ENCODE data around the gene PDZD2. TPM values are rescaled to one million over a fixed set of nuclear protein-coding genes. Genes with fewer than 3 reads are reported as not detected.
"Not testable (repeated sequence)": the region's sequence is repeated elsewhere in the genome, so short reads cannot be mapped to it uniquely, and the experiment has no call there.

PDZD2 gene
- total RNA-seq: not detected

DNA sequence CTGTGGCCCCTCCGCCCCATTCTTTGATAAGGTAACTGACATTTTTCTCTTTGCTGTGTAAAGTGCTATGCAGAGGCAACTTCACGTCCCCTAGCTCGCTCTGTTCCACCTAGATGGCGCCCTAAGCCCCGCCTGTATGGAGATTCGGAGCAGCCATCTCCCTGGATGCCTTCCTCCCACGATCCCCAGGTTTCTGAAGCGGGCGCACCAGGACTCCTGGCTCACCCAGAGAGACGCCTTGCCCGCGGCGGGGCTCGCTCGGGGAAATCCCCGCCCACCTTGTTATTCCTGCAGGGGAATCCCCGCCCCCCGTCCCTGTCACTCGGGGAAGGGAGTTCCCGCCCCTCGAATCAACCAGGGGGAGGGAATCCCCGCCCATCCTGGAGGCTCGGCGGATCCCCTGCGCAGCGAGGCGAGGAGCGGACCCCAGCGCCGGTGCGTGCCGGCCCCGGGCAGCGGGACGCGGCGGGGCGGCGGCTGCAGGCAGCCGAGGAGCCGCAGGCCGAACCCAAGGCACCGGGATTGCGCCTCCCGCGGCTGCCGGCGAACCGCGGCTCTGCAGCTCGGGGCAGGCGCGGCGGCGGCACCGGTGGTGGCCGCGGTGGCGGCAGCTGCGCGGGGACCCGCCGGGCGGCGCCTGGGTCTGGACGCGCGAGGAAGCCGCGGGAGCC, at the start of gene PDZD2:
Gene PDZD2 (plus strand): TSS at position 384 of the 671 bp plus-strand sequence.
- Mint-ChIP-seq H3K4me1 (ENCODE audit: low read depth in 2 of 2) (peaks cover 5 to 7% of the 10 kb centered on the region in 2 donors), H3K36me3 (no peaks in the 10 kb centered on the region), H3K27ac (peak within 1 kb of the TSS in 1 of 2 donors; percentile 68), H3K4me3 (peak within 1 kb of the TSS; percentile 83), H3K9me3 (no peaks in the 10 kb centered on the region), H3K27me3 (peaks cover 13 to 28% of the 10 kb centered on the region in 2 donors)
- DNase-seq (ENCODE audit: low spot score) (peak; percentile 84), ATAC-seq (peak; percentile 86)

DNA sequence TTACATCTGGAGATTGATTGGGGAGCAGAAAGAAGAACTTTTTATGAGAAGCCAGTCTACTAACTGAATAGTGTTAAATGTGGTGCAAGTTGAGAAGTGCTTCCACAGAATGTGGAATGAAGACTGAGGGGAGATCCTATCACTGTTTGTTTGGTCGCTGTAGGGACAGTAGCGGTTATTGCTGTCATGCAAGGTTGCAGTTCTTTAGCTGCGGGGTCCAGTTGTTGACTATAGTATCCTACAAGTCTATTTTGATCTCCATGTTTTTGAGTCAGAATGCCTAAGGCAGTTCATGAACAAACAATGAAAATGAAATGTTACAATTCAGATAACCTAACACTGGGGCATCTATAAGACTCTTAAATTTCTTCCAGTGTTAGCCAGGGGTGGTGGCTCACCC, 45.3 kb upstream of the PDZD2 start:
- no peaks in the 10 kb centered on the region for H3K4me1 Mint-ChIP-seq (ENCODE audit: low read depth in 2 of 2)
- no peak overlapping the region for H3K4me3 Mint-ChIP-seq

DNA sequence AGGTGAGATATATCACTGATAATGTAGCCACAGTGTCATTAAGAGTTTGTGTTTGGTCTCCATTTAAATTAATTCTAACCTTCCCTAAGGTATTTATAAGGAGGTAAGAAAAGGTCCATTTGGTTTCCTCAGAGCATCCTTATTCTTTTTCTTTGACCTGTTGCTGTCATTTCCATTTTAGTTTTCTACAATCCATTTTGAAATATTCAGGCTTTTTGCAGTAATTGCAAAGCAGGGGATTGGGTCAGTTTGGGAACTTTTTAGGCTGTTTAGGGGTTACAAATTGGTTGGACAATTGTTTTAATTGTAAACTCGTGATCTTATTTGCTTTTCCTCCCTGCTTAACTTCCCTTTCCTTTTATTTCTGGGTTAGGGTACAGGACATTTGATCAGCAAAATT, 42.6 kb upstream of the PDZD2 start:
- no peak overlapping the region for H3K27ac Mint-ChIP-seq
- H3K9me3 Mint-ChIP-seq: no peaks in the 10 kb centered on the region
- ATAC-seq (no peak), DNase-seq (ENCODE audit: low spot score) (no peak)
- H3K27me3 Mint-ChIP-seq: peaks cover 6 to 28% of the 10 kb centered on the region in 2 donors
- H3K4me1 Mint-ChIP-seq (ENCODE audit: low read depth in 2 of 2): no peaks in the 10 kb centered on the region
- H3K36me3 Mint-ChIP-seq: no peaks in the 10 kb centered on the region
- no peak overlapping the region for H3K4me3 Mint-ChIP-seq

More for the DNA sequence above, 45.3 kb upstream of the PDZD2 start:
- DNase-seq (ENCODE audit: low spot score) (no peak), ATAC-seq (no peak)
- no peaks in the 10 kb centered on the region for H3K9me3 Mint-ChIP-seq
- peaks cover 6 to 19% of the 10 kb centered on the region in 2 donors for H3K27me3 Mint-ChIP-seq
- no peaks in the 10 kb centered on the region for H3K36me3 Mint-ChIP-seq
- H3K27ac Mint-ChIP-seq: no peak overlapping the region

DNA sequence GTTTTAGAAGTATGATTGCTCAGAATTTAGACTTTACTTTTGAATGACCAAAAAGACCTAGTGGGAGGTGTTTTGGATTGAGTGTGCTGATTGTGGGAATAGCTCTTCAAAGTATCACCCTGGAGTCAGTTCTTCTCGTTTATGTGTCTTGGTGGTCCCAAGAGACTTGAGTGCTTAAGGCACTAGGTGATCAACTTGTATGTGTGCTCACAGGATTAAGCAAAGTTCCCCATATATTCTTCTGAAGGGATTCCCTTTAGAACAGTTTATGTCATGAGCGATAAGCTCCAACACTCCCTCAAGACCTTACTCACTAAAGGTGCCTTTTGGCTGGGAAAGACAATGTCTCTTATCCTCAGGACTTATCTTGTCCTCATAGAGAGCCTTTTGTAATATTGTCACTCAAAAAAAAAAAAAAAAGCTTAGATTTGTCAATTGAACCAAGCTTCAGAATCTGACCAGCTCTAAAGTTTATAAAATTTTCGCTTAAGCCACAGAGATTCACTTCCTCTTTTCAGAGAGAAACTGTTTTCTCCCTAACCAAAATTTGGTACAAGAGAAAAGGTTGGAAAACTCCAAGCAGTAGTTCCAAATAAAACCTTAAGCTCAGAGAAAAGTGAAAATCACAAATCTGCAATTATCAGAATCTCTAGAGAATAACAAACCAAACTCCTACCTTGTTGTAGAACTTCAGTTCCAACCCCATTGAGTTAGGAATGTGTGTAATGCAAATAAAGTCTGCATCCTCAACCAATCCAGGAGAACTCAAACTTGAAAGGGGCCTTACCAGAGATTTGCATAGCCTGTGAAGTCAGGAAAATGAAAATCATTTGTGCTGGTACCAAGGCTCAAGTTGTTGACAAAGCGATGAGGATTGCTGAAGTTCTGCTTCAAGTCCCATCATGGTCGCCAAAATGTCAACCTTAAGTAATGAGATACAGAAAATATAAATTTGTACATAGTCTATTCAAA, 40.0 kb upstream of the PDZD2 start:
- peaks cover 5 to 16% of the 10 kb centered on the region in 2 donors for H3K27me3 Mint-ChIP-seq
- no peak for ATAC-seq
- H3K4me3 Mint-ChIP-seq: no peak overlapping the region

DNA sequence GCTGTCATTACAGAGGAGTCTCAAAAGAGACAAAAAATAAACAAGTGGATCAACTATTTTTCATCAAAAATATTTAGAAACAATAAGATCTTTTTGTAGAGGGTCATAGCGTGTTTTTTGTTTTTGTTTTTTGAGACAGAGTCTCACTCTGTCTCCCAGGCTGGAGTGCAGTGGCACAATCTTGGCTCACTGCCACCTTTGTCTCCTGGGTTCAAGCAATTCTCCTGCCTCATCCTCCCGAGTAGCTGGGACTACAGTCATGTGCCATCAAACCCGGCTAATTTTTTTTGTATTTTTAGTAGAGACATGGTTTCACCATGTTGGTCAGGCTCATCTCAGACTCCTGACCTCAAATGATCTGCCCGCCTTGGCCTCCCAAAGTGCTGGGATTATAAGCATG, 36.6 kb upstream of the PDZD2 start:
- H3K27me3 Mint-ChIP-seq: peaks cover 5 to 15% of the 10 kb centered on the region in 2 donors
- DNase-seq (ENCODE audit: low spot score); H3K9me3 Mint-ChIP-seq; ATAC-seq; H3K4me1 Mint-ChIP-seq (ENCODE audit: low read depth in 2 of 2); H3K36me3 Mint-ChIP-seq; H3K4me3 Mint-ChIP-seq; H3K27ac Mint-ChIP-seq: not testable (repeated sequence)

More for the DNA sequence above, 40.0 kb upstream of the PDZD2 start:
- Mint-ChIP-seq H3K9me3 (no peaks in the 10 kb centered on the region), H3K4me1 (ENCODE audit: low read depth in 2 of 2) (no peaks in the 10 kb centered on the region), H3K27ac (no peak overlapping the region), H3K36me3 (no peaks in the 10 kb centered on the region)
- DNase-seq (ENCODE audit: low spot score): no peak

DNA sequence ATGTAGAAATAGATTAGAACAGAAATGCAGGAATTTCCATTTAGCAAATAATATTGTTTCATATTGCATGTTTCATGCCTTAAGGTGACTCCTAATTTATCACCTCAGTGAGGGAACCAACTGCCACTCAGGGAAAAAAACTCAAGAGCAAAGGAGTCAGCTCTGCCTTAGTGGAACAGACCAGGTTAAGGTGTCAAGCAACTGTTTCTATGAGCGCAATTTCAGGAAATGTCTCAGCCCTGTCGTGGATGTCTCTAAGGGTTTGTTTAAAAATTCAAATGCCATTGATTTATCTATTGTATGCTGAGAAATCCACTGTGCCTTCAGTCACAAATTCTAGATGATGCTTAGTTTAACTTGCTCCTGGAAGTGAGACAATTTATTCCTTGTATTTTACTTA, 34.7 kb upstream of the PDZD2 start:
- no peaks in the 10 kb centered on the region for H3K9me3 Mint-ChIP-seq
- peaks cover 3 to 9% of the 10 kb centered on the region in 2 donors for H3K27me3 Mint-ChIP-seq
- DNase-seq (ENCODE audit: low spot score) (no peak), ATAC-seq (no peak)
- no peaks in the 10 kb centered on the region for H3K4me1 Mint-ChIP-seq (ENCODE audit: low read depth in 2 of 2)
- H3K4me3 Mint-ChIP-seq: no peak overlapping the region
- H3K27ac Mint-ChIP-seq: no peak overlapping the region
- H3K36me3 Mint-ChIP-seq: no peaks in the 10 kb centered on the region

DNA sequence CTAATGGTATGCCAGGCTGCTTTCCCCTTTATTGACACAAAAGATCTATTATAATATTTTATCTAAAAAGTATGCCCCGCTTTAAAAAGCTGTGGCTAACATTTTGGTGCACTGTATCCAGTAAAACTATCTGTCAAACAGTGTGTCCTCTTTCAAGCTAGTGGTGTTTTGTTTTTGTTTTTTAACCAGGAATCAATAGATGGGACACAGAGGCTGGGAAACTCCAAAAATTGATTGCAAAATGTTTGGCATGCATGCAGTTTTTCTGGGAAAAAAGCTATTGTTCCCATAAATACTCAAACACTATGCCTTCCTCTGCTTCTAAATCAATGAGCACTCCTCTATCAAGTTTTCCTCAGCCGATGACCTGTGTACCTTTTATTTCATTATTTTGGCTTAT, 34.3 kb upstream of the PDZD2 start:
- H3K27ac Mint-ChIP-seq: no peak overlapping the region
- H3K4me1 Mint-ChIP-seq (ENCODE audit: low read depth in 2 of 2): no peaks in the 10 kb centered on the region
- no peak for DNase-seq (ENCODE audit: low spot score)
- no peaks in the 10 kb centered on the region for H3K9me3 Mint-ChIP-seq
- H3K36me3 Mint-ChIP-seq: no peaks in the 10 kb centered on the region
- H3K4me3 Mint-ChIP-seq: no peak overlapping the region
- no peak for ATAC-seq
- H3K27me3 Mint-ChIP-seq: peaks cover 3 to 9% of the 10 kb centered on the region in 2 donors

DNA sequence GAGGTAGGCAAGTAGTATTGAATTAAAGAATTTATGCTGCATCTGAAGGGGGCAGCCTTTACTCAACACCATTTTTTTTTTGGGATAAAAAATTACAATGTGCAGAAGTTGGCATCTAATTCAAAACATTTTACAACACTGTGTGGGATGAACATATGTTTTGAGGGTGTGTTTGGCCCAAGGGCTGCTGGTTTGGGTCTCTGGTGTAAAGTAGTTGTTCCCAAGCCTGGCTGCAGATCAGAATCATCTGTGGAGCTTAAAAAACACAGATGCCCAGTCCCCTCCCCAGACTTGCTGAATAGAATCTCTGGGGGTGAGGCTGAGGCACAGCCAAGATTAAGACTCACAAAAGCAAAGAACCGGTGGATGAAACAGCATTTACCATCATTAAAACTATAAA, 33.0 kb upstream of the PDZD2 start:
- Mint-ChIP-seq H3K36me3 (no peaks in the 10 kb centered on the region), H3K4me1 (ENCODE audit: low read depth in 2 of 2) (no peaks in the 10 kb centered on the region), H3K27me3 (peaks cover 3 to 5% of the 10 kb centered on the region in 2 donors), H3K4me3 (no peak overlapping the region), H3K9me3 (no peaks in the 10 kb centered on the region), H3K27ac (no peak overlapping the region)
- DNase-seq (ENCODE audit: low spot score): no peak
- no peak for ATAC-seq

DNA sequence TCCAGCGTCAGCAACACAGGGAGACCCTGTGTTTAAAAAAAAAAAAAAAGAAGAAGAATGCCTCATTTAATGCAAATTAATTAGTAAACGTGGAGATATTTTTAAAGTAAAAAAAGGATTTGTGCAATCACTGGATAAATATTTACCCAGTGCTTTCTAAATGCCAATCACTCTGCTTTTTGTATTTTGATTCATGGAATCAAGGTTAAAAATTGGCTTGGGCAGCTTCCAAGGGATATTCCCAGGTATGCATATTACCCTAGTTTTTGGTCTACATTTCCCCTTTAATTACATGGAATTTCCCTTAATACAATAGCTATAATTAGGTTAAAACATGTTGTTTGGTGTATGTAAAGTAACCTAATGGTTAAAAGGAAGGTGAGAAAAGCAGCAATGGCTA, 31.4 kb upstream of the PDZD2 start:
- DNase-seq (ENCODE audit: low spot score): no peak
- no peak for ATAC-seq
- H3K27me3 Mint-ChIP-seq: no peaks in the 10 kb centered on the region
- H3K27ac Mint-ChIP-seq: no peak overlapping the region
- H3K9me3 Mint-ChIP-seq: no peaks in the 10 kb centered on the region
- H3K4me1 Mint-ChIP-seq (ENCODE audit: low read depth in 2 of 2): no peaks in the 10 kb centered on the region
- H3K36me3 Mint-ChIP-seq: no peaks in the 10 kb centered on the region
- H3K4me3 Mint-ChIP-seq: no peak overlapping the region

DNA sequence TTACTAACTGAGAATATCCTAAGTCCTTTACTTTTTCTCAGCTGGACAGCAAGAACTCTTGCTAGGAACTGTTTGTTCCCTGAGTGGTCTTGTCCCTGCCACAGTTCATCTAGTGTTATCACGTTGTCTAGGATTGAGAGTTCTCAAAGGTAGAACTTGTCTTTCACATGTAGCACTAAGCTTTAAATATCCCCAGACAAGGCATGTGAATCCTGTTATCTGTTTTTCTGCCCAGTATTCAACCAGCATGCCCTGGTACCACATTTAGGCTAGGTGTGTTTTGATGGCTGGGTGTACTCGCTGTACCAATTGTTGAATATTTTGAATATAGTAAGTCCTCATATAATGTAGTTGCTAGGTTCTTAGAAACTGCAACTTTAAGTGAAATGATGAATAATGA, 27.9 kb upstream of the PDZD2 start:
- DNase-seq (ENCODE audit: low spot score) (no peak), ATAC-seq (no peak)
- Mint-ChIP-seq H3K4me3 (no peak overlapping the region), H3K9me3 (no peaks in the 10 kb centered on the region), H3K36me3 (no peaks in the 10 kb centered on the region), H3K27me3 (peaks cover 2 to 4% of the 10 kb centered on the region in 2 donors), H3K27ac (no peak overlapping the region), H3K4me1 (ENCODE audit: low read depth in 2 of 2) (no peaks in the 10 kb centered on the region)

DNA sequence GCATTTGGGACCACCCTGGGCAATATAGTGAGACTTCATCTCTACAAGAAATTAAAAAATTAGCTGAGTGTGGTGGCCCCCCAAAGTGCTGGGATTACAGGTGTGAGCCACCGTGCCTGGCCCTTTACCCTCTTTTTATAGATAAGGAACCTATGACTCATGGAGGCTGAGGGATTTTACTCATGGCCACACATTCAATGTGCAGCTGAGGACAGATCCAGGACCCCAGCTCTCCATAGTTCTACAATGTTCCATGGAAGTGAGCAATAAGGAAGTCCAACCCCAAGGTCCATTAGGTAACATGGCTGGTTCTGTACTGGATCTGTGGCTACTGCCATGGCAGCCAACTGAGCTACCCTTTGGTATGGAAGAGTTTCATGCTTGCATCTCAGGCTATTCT, 25.3 kb upstream of the PDZD2 start:
- Mint-ChIP-seq H3K36me3 (no peaks in the 10 kb centered on the region), H3K27ac (no peak overlapping the region), H3K4me1 (ENCODE audit: low read depth in 2 of 2) (peaks cover 4 to 7% of the 10 kb centered on the region in 2 donors), H3K4me3 (no peak overlapping the region), H3K9me3 (no peaks in the 10 kb centered on the region), H3K27me3 (peaks cover 11 to 14% of the 10 kb centered on the region in 2 donors)
- DNase-seq (ENCODE audit: low spot score) (no peak), ATAC-seq (no peak)

DNA sequence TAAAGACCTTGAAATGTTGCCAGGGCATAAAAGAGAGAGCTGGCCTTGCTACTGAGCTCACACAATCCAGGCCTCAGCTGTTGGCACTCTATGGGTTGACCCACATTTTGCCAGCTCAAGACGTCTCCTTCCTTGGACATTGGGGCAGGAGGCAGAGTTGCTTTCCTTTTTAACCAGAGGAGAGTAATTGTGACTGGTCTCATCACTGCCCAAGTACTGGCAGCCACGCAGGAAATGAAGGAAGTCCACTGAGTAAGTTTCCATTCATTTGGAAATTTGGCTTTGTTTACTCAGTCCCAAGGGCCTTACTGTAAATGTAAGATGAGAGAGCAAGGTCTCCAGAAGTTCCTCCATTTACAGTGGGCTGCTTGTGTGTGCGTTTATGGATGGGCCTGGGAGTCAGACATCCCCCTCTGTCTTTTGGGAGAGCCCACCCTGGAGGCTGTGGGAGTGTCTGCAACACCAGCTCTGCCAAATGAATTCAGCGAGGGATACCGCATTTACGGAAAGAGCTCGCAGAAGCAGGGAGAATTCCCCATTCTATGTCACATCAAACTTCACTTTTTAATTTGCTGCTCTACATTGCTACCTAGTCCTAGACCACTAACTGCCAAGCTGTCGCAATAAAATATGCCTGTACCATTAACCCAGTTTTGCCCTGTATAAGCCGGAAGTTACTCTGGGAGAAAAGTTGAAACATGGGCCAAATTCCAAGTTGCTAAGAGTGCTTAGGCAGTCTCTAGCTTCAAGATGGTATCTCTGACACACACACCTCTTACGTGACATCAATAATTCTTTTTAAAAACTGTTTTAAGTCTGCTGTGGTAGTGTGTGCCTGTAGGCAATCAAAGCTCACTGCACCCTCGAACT, 24.5 kb upstream of the PDZD2 start:
- no peak overlapping the region for H3K4me3 Mint-ChIP-seq
- DNase-seq (ENCODE audit: low spot score) (no peak), ATAC-seq (no peak)
- H3K27me3 Mint-ChIP-seq: peaks cover 11 to 14% of the 10 kb centered on the region in 2 donors
- no peaks in the 10 kb centered on the region for H3K36me3 Mint-ChIP-seq
- H3K27ac Mint-ChIP-seq: no peak overlapping the region
- no peaks in the 10 kb centered on the region for H3K9me3 Mint-ChIP-seq
- peaks cover 4 to 10% of the 10 kb centered on the region in 2 donors for H3K4me1 Mint-ChIP-seq (ENCODE audit: low read depth in 2 of 2)

DNA sequence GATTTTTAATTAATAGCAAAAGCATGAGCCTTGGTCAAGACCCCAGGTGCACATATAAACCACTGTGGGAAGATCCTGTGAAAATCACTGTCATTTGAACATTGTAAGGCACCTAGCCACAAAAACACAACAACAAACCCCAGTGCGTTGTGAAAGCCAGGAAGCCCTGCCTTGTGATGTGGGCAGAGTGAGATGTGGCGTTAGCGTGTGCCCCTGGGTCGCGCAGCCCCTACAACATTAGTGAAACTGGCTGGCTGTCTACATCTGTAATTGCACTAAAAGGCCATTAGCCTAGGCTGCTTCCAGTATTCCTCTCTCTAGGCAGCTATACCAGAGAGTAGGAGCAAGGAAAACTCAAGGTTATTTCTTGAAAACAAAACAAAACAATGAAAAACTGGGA, 21.1 kb upstream of the PDZD2 start:
- ATAC-seq (peak; percentile 33 to 59), DNase-seq (ENCODE audit: low spot score) (no peak)
- no peak overlapping the region for H3K27ac Mint-ChIP-seq
- no peak overlapping the region for H3K4me3 Mint-ChIP-seq
- H3K4me1 Mint-ChIP-seq (ENCODE audit: low read depth in 2 of 2): peaks cover 4 to 10% of the 10 kb centered on the region in 2 donors
- H3K36me3 Mint-ChIP-seq: no peaks in the 10 kb centered on the region
- peaks cover 18 to 19% of the 10 kb centered on the region in 2 donors for H3K27me3 Mint-ChIP-seq
- no peaks in the 10 kb centered on the region for H3K9me3 Mint-ChIP-seq

Data from natural killer cell treated with Interleukin-12 subunit alpha and Interleukin-12 subunit beta and Interleukin-15 and Interleukin-18, amount 100 ng/mL, for 72 hours (primary cell).